ENCODE measurements around the gene ZFP36L2.

DNA sequence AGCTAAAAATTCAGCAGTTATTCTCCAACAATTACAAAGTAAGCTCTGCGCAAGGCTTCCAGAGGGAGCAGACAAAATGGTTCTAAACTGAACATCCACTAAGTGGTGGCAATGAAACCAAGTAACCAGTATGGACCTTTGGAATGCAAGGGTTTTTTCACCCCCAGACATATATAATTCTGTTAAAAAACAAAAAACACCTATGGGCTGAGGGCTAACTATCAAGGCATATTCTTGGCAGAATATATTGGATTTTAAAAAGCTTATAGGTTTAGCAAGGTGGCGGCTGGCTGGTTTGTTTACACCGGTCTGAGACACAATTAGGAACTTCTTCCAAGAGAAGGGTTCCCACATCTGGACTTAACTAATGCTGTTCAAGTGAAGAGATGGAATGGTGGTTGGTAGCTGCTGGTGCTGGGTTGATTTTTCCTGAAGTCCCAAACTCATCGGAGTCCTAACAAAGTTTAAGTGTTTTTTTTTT lies 2.8 kb downstream of the ZFP36L2 start:
- TF ChIP-seq POLR2A (IDR thresholded peaks at IDR 0.05), result no peak
- TF ChIP-seq, protein P1, sequence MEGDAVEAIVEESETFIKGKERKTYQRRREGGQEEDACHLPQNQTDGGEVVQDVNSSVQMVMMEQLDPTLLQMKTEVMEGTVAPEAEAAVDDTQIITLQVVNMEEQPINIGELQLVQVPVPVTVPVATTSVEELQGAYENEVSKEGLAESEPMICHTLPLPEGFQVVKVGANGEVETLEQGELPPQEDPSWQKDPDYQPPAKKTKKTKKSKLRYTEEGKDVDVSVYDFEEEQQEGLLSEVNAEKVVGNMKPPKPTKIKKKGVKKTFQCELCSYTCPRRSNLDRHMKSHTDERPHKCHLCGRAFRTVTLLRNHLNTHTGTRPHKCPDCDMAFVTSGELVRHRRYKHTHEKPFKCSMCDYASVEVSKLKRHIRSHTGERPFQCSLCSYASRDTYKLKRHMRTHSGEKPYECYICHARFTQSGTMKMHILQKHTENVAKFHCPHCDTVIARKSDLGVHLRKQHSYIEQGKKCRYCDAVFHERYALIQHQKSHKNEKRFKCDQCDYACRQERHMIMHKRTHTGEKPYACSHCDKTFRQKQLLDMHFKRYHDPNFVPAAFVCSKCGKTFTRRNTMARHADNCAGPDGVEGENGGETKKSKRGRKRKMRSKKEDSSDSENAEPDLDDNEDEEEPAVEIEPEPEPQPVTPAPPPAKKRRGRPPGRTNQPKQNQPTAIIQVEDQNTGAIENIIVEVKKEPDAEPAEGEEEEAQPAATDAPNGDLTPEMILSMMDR (IDR thresholded peaks at IDR 0.05), result no peak
